ENCODE data around the gene MKNK2. TPM values are rescaled to one million over a fixed set of nuclear protein-coding genes. Genes with fewer than 3 reads are reported as not detected.
A peak's percentile ranks its signal among the peaks of the same experiment; 100 is the strongest.

The MKNK2 gene
- total RNA-seq, 1 experiment from 2014 or later = 112 TPM

DNA sequence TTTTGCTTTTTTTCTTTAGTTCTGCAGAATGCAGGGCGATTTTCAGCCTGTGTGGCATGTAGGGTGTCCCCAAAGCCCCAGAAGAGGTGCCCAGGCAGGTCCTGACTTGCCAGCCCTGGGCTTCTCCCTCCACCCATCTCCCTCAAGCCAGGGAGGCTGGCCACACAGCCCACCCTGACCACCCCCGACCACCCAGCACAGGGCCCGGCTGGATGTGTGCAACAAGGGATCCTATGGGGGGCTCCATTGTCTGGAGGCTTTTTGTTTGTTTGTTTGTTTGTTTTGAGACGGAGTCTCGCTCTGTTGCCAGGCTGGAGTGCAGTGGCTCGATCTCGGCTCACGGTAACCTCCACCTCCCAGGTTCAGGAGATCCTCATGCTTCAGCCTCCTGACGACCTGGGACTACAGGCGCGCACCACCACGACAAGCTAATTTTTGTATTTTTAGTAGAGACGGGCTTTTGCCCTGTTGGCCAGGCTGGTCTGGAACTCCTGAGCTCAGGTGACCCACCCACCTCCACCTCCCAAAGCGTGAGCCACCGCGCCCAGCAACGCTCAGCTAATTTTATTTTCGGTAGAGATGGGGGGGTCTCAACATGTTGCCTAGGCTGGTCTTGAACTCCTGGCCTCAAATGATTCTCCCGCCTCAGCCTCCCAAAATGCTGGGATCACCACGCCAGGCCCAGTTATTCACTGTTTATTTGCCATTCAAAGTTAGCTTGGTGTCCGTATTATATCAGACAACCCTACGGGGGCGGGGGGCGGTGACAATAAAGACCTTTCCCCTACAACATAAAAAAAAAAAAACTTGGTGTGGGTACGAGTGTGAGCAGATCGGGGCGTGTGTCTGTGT, 7.8 kb upstream of the MKNK2 start:
- DNase-seq (ENCODE audit: low read depth) = no peak

DNA sequence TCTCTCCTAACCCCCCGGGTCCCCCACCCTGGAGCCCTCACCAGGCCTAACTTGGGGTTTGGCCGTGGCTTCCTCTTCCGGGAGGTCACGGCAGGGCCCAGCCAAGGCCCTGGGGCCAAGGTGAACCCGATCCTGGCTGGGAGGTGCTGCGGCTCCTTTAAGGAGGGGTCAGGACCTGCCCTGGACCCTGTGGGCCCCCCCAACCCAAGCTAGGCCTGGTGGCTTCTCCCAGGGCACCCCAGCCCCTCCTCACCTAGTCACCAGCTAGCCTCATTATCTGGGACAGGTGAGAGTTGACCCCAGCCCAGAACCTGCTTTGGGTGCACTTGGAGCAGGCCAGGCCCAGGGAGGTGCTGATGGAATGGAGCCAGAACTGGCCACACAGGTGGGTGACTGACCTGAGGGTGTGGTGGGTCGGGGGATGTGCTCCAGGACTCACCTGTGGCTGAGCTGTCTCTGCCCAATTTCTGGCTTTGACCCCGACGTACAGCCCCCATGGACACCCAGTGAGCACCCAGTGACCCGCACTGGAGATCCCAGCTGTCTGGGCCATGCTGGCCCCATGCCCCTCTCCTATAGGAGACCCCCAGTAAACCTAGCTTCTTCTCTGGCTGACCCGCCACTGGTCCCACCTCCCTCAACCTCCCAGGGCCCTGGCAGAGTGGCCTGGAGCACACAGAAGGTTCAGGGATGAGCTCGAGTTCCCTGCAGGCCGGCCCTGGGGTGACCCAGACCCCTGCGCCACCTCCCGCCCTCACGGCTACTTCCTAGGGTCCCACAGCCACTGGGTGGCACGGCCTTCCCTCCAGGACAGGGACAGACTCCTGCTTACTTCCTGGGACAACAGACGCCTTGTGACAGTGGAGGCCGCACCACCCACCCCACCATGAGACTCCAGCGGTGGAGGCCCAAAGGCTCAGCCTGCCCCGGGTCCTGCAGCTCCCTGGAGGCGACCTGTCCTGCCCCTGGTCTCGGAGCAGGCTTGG, 6.7 kb upstream of the MKNK2 start:
- DNase-seq (ENCODE audit: low read depth) = no peak

DNA sequence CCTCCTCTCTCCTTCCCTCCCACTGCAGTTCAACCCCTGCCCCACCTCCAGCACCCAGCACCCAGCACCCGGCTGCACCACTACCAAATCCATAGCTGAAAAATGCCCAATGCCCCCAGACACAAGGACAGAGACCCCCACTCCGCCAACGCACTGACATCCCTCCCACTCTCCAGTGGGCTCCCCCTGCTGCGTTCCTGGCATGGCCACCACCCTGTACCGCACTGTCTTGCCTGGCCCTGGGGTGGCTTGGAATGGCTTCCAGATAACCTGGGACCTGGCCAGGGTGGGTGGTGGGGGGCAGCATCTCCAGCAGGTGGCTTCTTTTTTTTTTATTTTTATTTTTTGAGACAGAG, 5.8 kb upstream of the MKNK2 start:
- DNase-seq (ENCODE audit: low read depth) = no peak

DNA sequence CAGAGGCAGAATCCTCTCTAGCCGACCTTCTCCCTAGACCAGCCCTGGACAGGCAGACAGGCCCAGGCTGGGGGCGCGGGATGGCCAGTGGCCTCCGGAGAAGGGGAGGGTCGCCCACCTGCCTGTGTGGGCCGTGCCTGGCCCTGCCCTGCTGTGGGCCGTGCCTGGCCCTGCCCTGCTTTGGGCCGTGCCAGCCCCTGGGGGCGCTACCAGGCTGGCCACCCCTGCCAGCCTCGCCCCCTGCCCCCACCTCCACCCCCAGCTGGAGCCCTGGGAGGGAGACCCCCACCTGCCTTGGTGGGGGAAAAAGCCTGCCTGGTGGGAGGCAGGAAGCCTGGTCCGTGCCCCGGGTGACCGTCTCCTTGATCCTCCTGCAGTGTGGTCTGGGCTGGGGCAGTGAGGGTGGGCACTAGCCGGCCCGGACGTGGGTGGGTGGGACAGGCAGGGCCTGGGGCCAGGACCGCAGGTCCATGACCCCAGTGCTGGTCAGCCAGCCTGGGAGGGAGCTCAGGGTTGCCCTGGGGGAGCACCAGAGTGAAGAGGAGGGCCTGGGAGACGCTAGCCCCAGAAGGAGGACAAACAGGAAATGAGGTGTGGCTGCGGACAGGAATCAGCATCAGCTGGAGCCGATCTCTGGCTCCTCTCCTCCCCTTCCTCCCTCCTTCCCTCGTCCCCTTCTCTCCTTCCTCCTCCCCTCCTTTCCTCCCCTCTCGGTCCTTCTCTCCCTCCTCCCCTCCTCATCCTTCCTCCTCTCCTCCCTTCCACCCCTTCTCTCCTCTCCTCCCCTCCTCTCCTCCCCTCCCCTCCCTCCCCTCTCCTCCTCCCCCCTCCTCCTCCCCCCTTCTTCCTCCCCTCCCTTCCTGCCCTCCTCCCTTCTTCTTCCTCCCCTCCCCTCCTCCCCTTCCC, 5.1 kb upstream of the MKNK2 start:
- peak; percentile 87 for DNase-seq (ENCODE audit: low read depth)

DNA sequence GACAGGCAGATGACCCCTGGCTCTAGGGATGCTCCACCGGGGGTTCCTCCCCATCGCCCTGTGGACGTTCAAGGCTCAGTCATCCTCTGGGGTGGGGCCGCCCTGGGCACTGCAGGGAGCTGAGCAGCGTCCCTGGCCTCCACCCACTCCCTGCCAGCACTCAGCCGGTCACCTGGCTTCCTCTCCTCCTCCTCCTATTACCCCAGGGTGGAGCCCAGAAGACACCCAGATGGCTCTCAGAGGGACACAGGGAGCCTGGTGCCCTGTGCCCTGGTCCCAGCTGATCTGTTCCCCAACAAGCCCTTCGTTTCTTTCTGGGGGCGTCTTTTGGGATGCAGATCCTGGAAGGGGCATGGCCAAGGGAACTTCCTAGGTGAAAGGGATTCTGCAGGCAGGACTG, 3.7 kb upstream of the MKNK2 start:
- DNase-seq (ENCODE audit: low read depth) = no peak

DNA sequence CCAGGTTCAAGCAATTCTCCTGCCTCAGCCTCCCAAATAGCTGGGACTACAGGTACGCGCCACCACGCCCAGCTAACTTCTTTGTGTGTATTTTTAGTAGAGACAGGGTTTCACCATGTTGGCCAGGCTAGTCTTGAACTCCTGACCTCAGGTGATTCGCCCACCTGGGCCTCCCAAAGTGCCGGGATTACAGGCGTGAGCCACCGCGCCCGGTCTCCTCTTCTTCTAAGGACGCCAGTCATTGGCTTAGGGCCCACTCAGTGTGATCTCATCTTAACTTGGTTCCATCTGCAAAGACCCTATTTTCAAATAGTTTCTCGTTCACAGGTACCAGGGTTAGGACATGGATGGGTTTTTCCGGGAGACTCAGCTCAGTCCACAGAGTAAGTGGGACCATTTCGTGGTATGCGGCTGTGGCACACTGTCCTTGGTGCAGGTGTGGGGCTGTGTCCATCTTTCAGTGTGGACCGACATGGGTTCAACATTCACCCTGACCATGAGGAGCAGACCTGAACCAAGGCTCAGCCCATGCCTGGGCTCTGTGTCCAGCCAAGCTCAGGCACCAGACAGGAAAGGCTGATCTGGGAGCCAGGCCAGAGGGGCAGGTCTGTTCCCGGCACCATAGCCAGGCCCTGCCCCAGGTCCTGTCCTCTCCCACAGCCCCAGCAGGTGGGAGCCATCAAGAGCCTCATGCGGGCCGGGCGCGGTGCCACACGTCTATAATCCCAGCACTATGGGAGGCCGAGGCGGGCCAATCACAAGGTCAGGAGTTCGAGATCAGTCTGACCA, 2.8 kb upstream of the MKNK2 start:
- DNase-seq (ENCODE audit: low read depth) = no peak

DNA sequence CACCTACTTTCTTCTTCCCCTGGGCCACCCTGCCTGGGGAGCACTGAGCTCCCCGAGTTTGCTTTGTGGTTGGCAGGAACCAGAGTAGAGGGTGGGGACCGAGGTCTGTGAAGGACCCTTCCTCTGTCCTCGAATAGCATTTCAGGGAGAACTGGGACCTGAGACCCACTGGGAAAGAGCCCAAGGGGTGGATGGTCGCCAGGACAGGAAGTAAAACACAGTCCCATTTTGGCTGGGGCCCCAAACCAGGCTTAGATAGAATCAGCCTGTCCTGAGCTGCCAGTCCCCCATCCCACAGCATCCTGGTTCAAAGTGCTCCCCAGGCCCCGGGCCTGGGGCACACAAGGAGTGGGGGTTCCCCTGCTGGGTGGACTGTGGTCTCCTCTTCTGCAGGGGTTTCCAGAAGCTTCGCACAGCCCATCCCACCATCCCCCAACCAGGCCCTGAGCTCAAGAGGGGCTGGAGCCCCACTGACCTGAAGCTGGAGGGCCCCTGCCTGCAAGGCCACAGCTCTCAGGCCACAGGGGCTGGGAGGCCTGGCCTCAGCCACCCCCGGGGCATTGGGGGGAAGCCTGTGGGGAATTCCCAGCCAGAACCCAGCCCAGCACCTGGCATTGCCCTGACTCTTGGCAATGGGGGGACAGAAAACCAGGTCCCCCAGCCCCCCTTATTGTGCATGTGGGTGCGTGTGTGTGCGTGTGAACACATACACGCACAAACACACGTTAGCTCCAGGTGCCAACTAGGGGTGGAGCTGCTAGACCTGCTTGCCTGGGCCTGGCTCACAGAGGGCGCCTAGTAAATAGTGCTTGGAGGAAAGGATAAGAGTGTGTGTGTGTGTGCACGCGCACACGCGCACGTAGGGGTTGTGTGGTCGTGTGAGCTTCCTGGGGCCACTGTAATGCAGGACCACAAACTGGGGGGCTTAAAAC, 995 bp upstream of the MKNK2 start:
- DNase-seq (ENCODE audit: low read depth) = no peak

DNA sequence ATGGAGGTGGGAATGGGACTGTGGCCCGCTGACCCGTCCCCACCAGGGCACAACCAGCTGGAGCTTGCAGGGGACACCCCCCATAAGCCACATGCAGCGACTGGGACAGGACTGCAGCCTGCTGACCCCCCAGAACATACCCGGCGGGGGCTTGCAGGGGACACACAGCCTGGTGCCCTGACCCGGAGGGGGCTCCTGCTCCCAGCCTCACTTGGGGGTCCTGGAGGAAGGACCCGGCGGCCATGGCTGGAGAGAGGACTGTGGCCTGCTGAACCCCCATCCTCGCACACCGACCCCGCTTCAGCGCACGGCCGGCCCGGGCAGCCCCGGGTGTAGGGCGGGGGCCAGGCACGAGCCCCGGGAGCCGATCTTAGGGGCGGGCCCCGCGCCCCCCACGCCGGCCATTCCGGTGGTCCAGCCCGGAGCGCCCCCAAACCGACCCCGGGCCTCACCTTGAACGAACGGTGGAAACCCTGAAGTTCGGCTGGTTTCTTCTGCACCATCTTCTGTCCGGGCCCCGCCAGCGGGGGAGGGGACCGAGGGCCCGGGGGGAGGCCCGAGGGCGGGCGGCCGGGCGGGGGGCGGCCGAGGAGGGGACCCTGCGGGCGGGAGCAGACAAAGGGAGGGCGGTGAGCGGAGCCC, 574 bp downstream of the MKNK2 start:
- DNase-seq (ENCODE audit: low read depth) = no peak

DNA sequence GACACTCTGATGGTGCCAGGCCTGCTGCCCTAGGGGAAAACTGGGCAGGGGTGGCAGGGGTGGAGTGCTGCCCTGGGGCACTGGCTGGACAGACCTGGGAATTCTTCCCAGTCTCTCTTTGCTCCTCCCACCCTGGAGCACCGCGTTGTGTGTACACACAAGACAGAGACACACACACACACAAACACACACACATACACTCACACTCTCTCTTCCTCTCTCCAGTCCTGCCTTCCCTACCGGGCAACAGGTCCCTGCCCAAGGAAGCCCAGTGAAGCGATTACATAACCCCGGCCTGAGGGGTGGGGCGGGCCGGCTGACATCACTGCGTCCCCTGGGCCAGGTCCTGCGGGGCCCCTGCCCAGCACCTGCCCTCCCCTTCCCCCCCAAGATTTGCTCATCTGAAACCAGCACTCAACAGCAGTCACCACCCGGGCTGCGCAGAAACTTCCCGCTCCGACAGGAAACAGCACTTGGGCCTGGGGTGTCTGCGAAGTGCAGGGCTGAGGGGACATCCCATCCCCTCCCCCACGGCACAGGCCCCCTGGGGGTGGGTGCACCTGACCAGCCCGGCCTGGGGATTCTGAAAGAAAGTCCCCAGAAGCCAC, 1.2 kb downstream of the MKNK2 start:
- DNase-seq (ENCODE audit: low read depth) = peak; percentile 67

DNA sequence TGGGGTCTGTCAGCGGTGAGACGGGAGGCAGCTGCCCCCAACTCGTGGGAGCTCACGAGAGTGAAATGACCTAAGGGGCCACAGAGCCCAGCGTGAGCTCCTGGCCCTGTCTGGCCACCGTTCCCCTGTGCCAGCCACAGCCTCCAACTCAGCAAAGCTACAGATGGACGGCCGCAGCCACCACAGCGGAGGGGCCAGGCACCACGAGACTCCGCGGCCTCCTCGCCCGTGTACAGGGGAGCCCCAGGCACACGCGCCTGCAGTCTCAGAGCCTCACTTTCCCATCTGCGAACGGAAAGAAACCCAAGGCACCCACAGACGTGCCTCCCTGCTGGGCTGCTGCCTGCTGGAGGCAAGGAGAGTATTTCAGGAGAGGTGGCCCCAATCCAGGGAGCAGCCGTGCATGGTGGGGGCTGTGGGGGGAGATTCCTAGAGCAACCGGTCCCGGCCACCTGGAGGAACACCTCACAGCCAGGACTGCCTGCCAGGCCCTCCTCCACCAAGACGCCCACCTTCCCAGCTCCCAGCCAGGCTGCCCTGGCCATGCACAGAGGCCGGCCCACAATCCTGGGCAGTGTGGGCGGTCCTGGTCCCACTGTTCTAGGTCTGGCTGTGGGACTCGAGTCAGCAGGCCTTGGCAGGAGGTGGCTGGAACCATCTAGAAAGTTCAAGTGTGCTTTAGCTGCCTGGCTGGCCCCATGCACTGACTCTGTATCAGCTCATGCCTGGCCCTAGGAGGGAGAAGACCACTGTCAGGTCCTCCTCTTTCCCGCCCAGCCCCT, 1.9 kb downstream of the MKNK2 start:
- DNase-seq (ENCODE audit: low read depth) = no peak

DNA sequence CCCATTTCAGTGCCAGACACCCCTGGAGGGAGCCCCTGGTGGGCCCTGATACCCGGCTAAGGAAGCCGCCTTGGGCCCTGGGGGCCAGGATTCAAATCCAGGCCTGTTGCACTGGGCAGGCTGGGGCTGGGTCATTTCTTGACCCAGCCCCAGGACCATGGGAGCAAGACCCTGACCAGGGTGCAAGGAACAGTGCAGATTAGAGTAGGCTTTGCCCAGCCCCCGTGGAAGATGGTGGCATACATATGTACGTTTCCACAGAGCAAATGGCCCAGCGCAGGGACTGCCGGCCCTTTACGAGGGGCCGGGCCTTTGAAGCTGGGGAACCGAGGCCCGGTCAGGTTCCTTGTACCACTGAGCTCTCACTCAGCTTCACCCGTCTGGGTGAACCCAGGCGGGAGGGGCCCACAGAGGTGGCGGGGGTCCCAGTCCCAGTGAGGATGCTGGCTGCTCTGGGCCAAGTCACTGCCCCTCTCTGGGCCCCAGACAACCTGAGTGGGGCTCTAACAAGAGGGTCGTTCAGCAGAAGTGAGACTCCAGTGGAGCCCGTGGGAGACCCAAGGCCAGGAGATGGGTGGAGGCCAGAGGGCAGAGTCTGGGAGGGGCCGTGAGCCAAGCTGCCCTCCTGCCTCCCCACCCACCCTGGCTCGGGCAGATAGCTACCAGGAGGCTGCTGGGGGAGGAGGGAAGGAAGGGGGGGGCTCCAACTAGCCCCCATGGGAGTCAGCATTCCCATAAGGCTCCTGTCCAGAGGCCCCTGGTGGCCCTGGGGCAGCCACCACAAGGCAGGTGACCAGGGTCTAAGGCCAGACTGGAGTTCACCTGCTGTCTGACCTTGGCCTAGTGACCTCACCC, 2.7 kb downstream of the MKNK2 start:
- DNase-seq (ENCODE audit: low read depth) = no peak

DNA sequence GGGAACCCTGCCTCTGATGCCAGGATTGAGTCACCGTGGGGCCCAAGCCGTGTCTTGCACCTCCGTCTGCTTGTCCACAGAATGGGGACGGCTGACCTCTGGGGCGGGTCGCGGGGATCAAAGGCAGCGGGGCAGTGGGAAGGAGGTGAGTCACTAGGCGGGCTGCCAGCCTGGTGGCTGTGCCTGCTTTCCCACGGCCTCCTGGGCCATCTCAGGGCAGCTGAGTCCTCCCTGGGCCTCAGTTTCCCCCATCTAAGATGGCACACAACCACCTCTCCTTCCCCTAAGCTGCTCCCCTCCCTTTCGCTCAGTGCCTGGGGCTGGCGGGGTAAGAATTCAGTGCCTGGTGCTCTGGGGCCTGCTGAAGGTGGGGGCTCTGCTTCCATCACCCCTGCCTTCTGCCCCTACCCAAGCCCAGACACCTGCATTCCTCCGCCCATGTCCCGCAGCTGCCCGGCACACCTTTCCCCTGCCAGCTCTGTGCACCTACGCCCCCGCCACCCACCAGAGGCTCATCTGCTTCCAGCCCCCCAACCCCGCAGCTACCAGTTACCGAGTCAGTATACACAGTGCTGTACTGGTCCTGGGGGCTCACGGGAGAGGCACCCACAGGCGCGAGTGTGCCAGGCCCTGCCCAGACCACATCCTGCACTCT, 3.5 kb downstream of the MKNK2 start:
- peak; percentile 71 for DNase-seq (ENCODE audit: low read depth)

DNA sequence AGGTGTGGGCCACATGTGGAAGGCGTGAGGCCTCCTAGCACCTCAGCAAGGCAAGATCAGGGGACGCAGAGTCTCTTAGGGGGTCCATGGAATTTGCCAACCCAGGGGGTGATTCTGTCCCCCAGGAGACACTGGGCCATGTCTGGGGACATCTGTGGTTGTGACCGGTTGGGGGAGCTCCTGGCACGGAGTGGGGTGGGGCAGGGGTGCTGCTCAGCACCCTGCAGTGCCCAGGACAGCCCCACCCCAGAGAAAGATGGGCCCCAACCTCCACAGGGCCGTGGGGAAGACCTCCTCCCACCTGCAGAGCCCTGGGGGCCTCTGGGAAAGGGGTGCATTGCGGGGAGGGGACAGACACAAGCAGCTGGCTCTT, 4.0 kb downstream of the MKNK2 start:
- DNase-seq (ENCODE audit: low read depth) = no peak

DNA sequence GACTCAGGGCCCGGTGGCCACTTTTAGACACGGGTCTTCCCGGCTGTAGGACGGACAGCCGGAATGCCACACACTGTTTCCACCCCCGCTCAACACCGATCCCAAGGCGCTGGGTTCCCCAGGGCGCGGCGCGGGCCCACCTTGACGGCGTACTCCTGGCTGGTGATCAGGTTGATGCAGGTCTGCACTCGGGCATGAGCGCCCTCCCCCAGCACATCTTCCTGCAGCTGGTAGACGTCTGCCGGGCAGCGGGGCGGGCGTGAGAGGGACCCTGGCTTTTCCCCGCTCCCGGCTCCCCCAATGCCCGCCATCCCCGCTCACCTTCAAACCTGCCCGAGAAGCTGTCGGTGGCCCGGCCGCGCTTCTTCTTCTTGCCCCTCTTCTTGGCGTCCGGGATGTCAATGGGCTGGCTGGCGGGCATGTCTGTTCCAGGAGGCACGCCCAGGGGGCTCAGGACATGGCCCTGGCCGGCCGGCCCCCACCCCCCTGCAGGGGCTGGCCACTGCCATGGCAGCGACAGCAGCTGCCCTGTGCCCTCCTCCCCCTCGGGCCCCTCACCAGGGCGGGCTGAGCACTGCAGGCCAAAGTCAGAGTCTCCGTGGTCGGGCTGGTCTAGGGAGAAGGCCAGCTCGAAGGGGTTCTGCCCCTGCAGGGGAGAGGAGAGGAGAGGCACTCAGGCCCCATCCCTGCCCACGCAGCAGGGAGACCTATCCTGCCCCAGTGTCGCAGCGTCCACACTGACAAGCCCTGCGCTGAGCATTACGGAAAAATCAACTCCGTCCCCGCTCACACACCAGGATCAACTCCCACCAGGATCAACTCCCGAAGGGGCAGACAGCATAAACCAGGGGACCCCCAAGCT, 4.8 kb downstream of the MKNK2 start:
- DNase-seq (ENCODE audit: low read depth) = no peak

DNA sequence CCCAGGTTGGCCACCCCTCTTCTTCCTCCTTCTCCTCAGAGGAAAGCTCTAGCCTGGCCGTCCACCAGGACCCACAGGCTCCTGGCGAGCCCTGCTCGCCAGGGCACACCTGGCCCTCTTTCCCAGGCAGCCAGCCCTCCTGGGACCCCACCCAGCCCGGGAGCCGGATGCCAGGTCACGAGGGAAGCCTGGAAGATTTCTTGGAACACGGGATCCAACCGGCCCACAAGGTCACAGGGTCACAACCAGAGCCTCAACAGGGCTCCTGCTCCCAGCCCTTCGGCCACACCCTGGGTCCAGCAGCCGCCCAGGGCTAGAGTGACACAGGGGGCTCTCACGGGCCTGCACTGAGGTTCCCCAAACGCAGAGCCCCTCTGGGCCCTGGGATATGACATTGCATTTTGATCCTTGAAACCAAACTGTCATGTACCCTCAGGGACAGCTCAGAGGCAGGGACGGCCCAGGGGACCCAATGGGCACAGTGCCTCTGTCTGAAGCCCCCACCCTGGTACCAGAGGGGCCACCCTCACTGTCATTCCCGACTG, 5.5 kb downstream of the MKNK2 start:
- DNase-seq (ENCODE audit: low read depth) = no peak

All from HT1080 (cell line).